SU-DHL-6 (cell line): Measurements from ENCODE around the gene CCDC194.

Source experiments
- H2AFZ ChIP-seq: fragments of 200-600 bp; sonication (generic); 2 replicates; pipeline ENCODE4 v1.6.1; 2014; ENCODE audit warnings: low read depth, mild to moderate bottlenecking, moderate library complexity, mixed read lengths, antibody characterized with exemption, low read length; ENCODE audit not compliant: severe bottlenecking
- H3F3A ChIP-seq: fragments of 200-600 bp; shearing (Covaris generic); 2 replicates; pipeline ENCODE4 v1.6.0; 2016; ENCODE audit warnings: antibody characterized with exemption, mild to moderate bottlenecking; ENCODE audit not compliant: insufficient read depth
- H3K27ac ChIP-seq: fragments of 200-600 bp; sonication (generic); 2 replicates; pipeline ENCODE4 v1.5.1; 2016; ENCODE audit warnings: low read depth, mild to moderate bottlenecking, low read length, moderate library complexity, mixed read lengths
- H3K27me3 ChIP-seq: fragments of 200-600 bp; sonication (generic), shearing (Covaris generic); 2 replicates; pipeline ENCODE4 v1.6.0; 2014; ENCODE audit warnings: mild to moderate bottlenecking, low read length
- H3K36me3 ChIP-seq: fragments of 200-600 bp; sonication (generic); 2 replicates; pipeline ENCODE4 v1.6.1; 2014; ENCODE audit warnings: mild to moderate bottlenecking, low read length, mixed read lengths
- H3K4me2 ChIP-seq: fragments of 300-600, 200-600 bp; shearing (Covaris generic), sonication (generic); 2 replicates; pipeline ENCODE4 v1.6.0; 2014; ENCODE audit warnings: low read length, low read depth, mild to moderate bottlenecking; ENCODE audit not compliant: poor library complexity, severe bottlenecking
- H3K4me3 ChIP-seq: fragments of 200-600 bp; sonication (generic); 2 replicates; pipeline ENCODE4 v1.5.1; 2014; ENCODE audit warnings: antibody characterized with exemption, low read length, mild to moderate bottlenecking, mixed read lengths; ENCODE audit not compliant: insufficient read depth, poor library complexity, severe bottlenecking
- H3K79me2 ChIP-seq: fragments of 200-600 bp; sonication (generic); 2 replicates; pipeline ENCODE4 v1.6.1; 2014; ENCODE audit warnings: mild to moderate bottlenecking, low read length, moderate library complexity; ENCODE audit not compliant: insufficient read depth
- H3K9ac ChIP-seq: fragments of 200-600 bp; sonication (generic); 2 replicates; pipeline ENCODE4 v1.7.0; 2014; ENCODE audit warnings: mild to moderate bottlenecking, low read length
- H3K9me2 ChIP-seq: fragments of 200-600 bp; sonication (generic); replicated peaks from 2 replicates; pipeline ENCODE4 v1.6.1; 2014; ENCODE audit warnings: low read length; ENCODE audit not compliant: insufficient read depth
- H3K9me3 ChIP-seq: fragments of 200-600 bp; sonication (generic); 2 replicates; pipeline ENCODE4 v1.6.1; 2014; ENCODE audit warnings: low read length, mixed read lengths; ENCODE audit not compliant: insufficient read depth
- H4K20me1 ChIP-seq: fragments of 200-600 bp; sonication (generic); 2 replicates; pipeline ENCODE4 v1.6.1; 2014; ENCODE audit warnings: low read depth, mild to moderate bottlenecking, antibody characterized with exemption, low read length, moderate library complexity, mixed read lengths
- EZH2phosphoT487 ChIP-seq: fragments of 200-600 bp; sonication (generic), shearing (Covaris generic); conservative IDR thresholded peaks from 2 replicates; pipeline ENCODE4 v1.6.1; 2018; ENCODE audit warnings: mild to moderate bottlenecking, antibody characterized with exemption, low read length, moderate library complexity, mixed read lengths
- TF ChIP-seq, protein P1 (sequence below): fragments of 200-600 bp; sonication (generic); IDR thresholded peaks from one replicate; pipeline ENCODE4 v1.5.1; 2017; ENCODE audit warnings: antibody characterized with exemption, mild to moderate bottlenecking, low read length, moderate library complexity; ENCODE audit not compliant: insufficient read depth, poor library complexity, severe bottlenecking

Gene CCDC194

DNA sequence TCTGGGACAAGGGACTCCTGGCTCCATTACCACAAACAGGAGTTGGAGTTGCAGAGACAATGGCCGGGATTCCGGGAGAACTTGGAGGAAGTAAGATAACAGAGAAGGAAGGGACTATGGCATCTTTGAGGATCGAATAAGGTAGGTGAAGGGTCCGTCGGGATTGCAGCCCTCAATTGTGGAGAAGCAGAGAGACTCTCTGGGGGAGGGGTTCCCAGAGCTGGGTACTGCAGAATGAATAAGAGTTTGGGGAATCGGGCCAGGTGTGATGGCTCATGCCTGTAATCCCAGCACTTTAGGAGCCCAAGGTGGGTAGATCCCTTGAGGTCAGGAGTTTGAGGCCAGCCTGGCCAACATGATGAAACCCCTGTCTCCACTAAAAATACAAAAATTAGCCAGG is 7.6 kb upstream of the CCDC194 start:
- H3K9me2 ChIP-seq, result no peaks in the 10 kb centered on the region
- H2AFZ ChIP-seq, result no peak overlapping the region
- H3K36me3 ChIP-seq, result no peaks in the 10 kb centered on the region
- H3K9me3 ChIP-seq, result no peaks in the 10 kb centered on the region
- no peak overlapping the region for H3K4me2 ChIP-seq
- peaks cover 3% of the 10 kb centered on the region; the same call in 1 of the 2 replicates for H3F3A ChIP-seq
- no peak overlapping the region for H3K27ac ChIP-seq
- peaks cover 8% of the 10 kb centered on the region; the same call in 1 of the 2 replicates for H3K79me2 ChIP-seq
- no peaks in the 10 kb centered on the region for H3K27me3 ChIP-seq
- H3K9ac ChIP-seq, result no peak overlapping the region
- H4K20me1 ChIP-seq, result no peaks in the 10 kb centered on the region
- no peak overlapping the region for H3K4me3 ChIP-seq
- no peak for TF ChIP-seq EZH2phosphoT487
- TF ChIP-seq, protein P1, sequence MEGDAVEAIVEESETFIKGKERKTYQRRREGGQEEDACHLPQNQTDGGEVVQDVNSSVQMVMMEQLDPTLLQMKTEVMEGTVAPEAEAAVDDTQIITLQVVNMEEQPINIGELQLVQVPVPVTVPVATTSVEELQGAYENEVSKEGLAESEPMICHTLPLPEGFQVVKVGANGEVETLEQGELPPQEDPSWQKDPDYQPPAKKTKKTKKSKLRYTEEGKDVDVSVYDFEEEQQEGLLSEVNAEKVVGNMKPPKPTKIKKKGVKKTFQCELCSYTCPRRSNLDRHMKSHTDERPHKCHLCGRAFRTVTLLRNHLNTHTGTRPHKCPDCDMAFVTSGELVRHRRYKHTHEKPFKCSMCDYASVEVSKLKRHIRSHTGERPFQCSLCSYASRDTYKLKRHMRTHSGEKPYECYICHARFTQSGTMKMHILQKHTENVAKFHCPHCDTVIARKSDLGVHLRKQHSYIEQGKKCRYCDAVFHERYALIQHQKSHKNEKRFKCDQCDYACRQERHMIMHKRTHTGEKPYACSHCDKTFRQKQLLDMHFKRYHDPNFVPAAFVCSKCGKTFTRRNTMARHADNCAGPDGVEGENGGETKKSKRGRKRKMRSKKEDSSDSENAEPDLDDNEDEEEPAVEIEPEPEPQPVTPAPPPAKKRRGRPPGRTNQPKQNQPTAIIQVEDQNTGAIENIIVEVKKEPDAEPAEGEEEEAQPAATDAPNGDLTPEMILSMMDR, result no peak

DNA sequence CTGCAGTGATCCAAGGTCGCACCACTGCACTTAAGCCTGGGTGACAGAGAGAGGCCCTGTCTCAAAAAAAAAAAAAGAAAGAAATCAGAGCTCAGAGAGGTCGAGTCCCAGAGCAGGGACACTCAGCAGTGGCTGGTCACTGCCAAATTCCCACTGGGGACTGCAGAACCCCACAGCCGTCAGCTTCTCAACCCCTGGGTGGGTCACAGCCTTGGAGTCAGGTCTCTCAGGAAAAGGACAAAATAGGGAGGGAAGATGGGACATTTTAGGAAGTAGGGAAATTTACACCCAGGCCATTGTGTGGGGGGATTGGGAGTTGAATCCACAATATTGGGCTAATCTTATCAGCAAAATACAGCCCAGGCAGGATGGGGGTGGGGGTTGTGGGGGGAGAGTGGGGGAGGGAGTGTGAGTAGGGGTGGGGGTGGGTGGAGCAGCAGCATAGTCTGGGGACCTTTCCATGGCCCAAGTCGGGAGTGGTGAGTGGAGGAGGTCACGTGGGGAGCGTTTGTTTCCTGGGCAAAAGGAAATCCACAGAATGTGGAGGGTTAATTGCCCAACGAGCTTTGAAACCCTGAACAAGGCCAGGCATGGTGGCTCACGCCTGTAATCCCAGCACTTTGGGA is 5.0 kb upstream of the CCDC194 start:
- Histone ChIP-seq H3K9ac (no peak overlapping the region), H3K79me2 (no peaks in the 10 kb centered on the region), H3K4me3 (no peak overlapping the region), H3F3A (no peaks in the 10 kb centered on the region), H2AFZ (no peak overlapping the region), H3K27me3 (no peaks in the 10 kb centered on the region), H3K36me3 (no peaks in the 10 kb centered on the region), H4K20me1 (no peaks in the 10 kb centered on the region), H3K9me2 (no peaks in the 10 kb centered on the region), H3K27ac (no peak overlapping the region), H3K4me2 (no peak overlapping the region), H3K9me3 (no peaks in the 10 kb centered on the region)
- TF ChIP-seq, protein P1, result no peak
- no peak for TF ChIP-seq EZH2phosphoT487

DNA sequence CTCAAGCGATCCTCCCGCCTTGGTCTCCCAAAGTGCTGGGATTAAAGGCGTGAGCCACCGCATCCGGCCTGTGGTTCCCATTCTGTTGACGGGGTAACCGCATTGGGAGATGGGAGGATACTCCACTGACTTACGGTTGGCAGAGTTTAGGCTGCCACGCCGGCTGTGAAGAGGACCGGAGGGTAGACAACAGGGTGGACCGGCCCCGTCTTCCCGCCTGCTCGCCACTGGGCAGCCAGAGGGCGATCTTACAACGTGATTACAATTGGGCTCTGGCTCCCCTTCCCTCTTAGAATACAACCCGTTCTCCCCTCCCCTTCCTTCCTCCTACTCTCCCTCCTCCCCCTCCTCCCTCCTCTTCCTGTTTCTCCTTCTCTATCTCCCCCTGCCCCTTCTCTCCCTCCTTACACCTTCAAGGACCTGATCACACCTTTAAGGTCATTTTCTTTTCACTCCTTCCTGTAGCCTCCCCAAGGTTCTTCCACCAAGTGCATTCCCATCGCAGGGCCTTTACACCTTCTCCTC is 957 bp upstream of the CCDC194 start:
- Histone ChIP-seq H2AFZ (no peak overlapping the region), H3K9me3 (no peaks in the 10 kb centered on the region), H3K4me2 (no peak overlapping the region)

More for the DNA sequence above, 957 bp upstream of the CCDC194 start:
- Histone ChIP-seq H3K79me2 (no peaks in the 10 kb centered on the region), H3F3A (0 out of 2 replicates have a peak, but pooled peaks cover 3% of the 10 kb centered on the region), H3K27me3 (no peaks in the 10 kb centered on the region), H3K4me3 (no peak overlapping the region), H3K27ac (no peak overlapping the region), H3K36me3 (no peaks in the 10 kb centered on the region), H4K20me1 (no peaks in the 10 kb centered on the region), H3K9me2 (no peaks in the 10 kb centered on the region), H3K9ac (no peak overlapping the region)
- no peak for TF ChIP-seq EZH2phosphoT487
- TF ChIP-seq, protein P1, result peak; percentile 39
